CD4-positive, alpha-beta T cell (primary cell): ENCODE measurements around the gene SAMD8. TPM values are rescaled to one million over a fixed set of nuclear protein-coding genes. Genes with fewer than 3 reads are reported as not detected.

ENCODE experiments used
- ATAC-seq: fragments of 200-7000 bp; cut with Tn5 transposase; one replicate; pipeline ENCODE4 v1.10.0; 2022; ENCODE audit warnings: mild to moderate bottlenecking; ENCODE audit not compliant: poor library complexity
- CTCF ChIA-PET: fragments of 350-600 bp; sonication (Branson Sonifier 250); formaldehyde crosslinking; loops from one replicate; lab custom pipeline; 2021; ENCODE audit warnings: antibody characterized with exemption, inconsistent platforms; lab: Charles Lee
- POLR2A ChIA-PET: fragments of 350-600 bp; sonication (Branson Sonifier 250); formaldehyde crosslinking; loops from one replicate; lab custom pipeline; 2021; ENCODE audit warnings: antibody characterized with exemption, inconsistent platforms; lab: Charles Lee
- DNase-seq, 14 experiments: peaks; one replicate each; pipeline ENCODE4 v3.0.0-alpha.2; 2013 to 2020; ENCODE audit warnings: mixed read lengths in 2 of 14
- H3K27ac ChIP-seq, 2 donors: one replicate each; pipeline versions ENCODE4 v1.5.1 to v1.7.0; 2013; ENCODE audit warnings: low read length in 2 of 2, low read depth in 1 of 2, mild to moderate bottlenecking in 1 of 2
- H3K27me3 ChIP-seq, 2 experiments: 1 replicate in 1 of 2; 2 replicates in 1 of 2; pipeline versions ENCODE4 v1.6.1 to v1.7.0; 2013; ENCODE audit warnings: low read length in 2 of 2, control low read depth in 1 of 2, mild to moderate bottlenecking in 1 of 2, moderate library complexity in 1 of 2; ENCODE audit not compliant: insufficient read depth in 2 of 2, control insufficient read depth in 1 of 2
- H3K36me3 ChIP-seq: one replicate; pipeline ENCODE4 v1.6.1; 2013; ENCODE audit warnings: low read length, control low read depth; ENCODE audit not compliant: insufficient read depth
- H3K4me1 ChIP-seq: one replicate; pipeline ENCODE4 v1.6.1; 2013; ENCODE audit warnings: low read length, control low read depth; ENCODE audit not compliant: insufficient read depth
- H3K4me3 ChIP-seq: one replicate; pipeline ENCODE4 v1.5.1; 2013; ENCODE audit warnings: mild to moderate bottlenecking, low read length, moderate library complexity
- H3K9me3 ChIP-seq, 2 experiments: 1 replicate in 1 of 2; 2 replicates in 1 of 2; pipeline versions ENCODE4 v1.6.1 to v1.7.0; 2013; ENCODE audit warnings: low read length in 2 of 2, mild to moderate bottlenecking in 2 of 2, control low read depth in 1 of 2, moderate library complexity in 1 of 2; ENCODE audit not compliant: control insufficient read depth in 1 of 2, insufficient read depth in 1 of 2
- H3K27ac Mint-ChIP-seq: one replicate; pipeline ENCODE4 v1.8.0; 2020; ENCODE audit warnings: mixed read lengths
- H3K27me3 Mint-ChIP-seq: one replicate; pipeline ENCODE4 v1.8.0; 2021; ENCODE audit warnings: mixed read lengths
- H3K36me3 Mint-ChIP-seq: one replicate; pipeline ENCODE4 v1.8.0; 2021; ENCODE audit warnings: low read depth, mixed read lengths
- H3K4me1 Mint-ChIP-seq: one replicate; pipeline ENCODE4 v1.8.0; 2021; ENCODE audit warnings: low read depth, mixed read lengths
- H3K4me3 Mint-ChIP-seq: one replicate; pipeline ENCODE4 v1.8.0; 2020; ENCODE audit warnings: mild to moderate bottlenecking, mixed read lengths
- H3K9me3 Mint-ChIP-seq: one replicate; pipeline ENCODE4 v1.8.0; 2020; ENCODE audit warnings: mixed read lengths
- intact Hi-C, 2 experiments: fragments of 100-400 bp; cut with DNase I in 1 of 2; cut with micrococcal nuclease in 1 of 2; formaldehyde crosslinking; loops; one replicate each; pipeline versions ENCODE4 v1.15.1 to v1.9.0; 2023 to 2025; cut with DNase I, micrococcal nuclease
- total RNA-seq, 174 experiments: library from RNA in 2 of 174; stranded (reverse) in 2 of 174; gene quantifications; one replicate each; pipeline ENCODE4 v1.2.3 and lab custom pipeline; 2021 to 2026
- TF ChIP-seq, protein P1 (sequence below): fragments of 200-600 bp; IDR thresholded peaks from one replicate; pipeline ENCODE4 v1.8.0; 2022; ENCODE audit warnings: antibody characterized with exemption, mild to moderate bottlenecking

Gene SAMD8
- total RNA-seq, 2 experiments from 2014 or later: 34.1 to 37.4 TPM

GRCh38 chr10:75094465-75094864 is 17.0 kb upstream of the SAMD8 start:
- Mint-ChIP-seq H3K9me3 (no peaks in the 10 kb centered on the region), H3K36me3 (no peaks in the 10 kb centered on the region), H3K27me3 (no peaks in the 10 kb centered on the region), H3K27ac (no peak overlapping the region), H3K4me3 (no peak overlapping the region), H3K4me1 (peaks cover 8% of the 10 kb centered on the region)
- intact Hi-C loops: loop anchor here (5.0 to 10.0 kb wide), 2 partner anchors 62 to 960 kb away; no protein-coding TSS in a partner anchor
- Histone ChIP-seq H3K27ac (no peak overlapping the region), H3K9me3 (no peaks in the 10 kb centered on the region), H3K36me3 (no peaks in the 10 kb centered on the region), H3K4me3 (no peak overlapping the region), H3K4me1 (peaks cover 8% of the 10 kb centered on the region), H3K27me3 (no peaks in the 10 kb centered on the region)
- CTCF ChIA-PET: no interaction called here
- TF ChIP-seq, protein P1, sequence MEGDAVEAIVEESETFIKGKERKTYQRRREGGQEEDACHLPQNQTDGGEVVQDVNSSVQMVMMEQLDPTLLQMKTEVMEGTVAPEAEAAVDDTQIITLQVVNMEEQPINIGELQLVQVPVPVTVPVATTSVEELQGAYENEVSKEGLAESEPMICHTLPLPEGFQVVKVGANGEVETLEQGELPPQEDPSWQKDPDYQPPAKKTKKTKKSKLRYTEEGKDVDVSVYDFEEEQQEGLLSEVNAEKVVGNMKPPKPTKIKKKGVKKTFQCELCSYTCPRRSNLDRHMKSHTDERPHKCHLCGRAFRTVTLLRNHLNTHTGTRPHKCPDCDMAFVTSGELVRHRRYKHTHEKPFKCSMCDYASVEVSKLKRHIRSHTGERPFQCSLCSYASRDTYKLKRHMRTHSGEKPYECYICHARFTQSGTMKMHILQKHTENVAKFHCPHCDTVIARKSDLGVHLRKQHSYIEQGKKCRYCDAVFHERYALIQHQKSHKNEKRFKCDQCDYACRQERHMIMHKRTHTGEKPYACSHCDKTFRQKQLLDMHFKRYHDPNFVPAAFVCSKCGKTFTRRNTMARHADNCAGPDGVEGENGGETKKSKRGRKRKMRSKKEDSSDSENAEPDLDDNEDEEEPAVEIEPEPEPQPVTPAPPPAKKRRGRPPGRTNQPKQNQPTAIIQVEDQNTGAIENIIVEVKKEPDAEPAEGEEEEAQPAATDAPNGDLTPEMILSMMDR: no peak
- POLR2A ChIA-PET: no interaction called here
- DNase-seq (no peak), ATAC-seq (no peak)

DNA sequence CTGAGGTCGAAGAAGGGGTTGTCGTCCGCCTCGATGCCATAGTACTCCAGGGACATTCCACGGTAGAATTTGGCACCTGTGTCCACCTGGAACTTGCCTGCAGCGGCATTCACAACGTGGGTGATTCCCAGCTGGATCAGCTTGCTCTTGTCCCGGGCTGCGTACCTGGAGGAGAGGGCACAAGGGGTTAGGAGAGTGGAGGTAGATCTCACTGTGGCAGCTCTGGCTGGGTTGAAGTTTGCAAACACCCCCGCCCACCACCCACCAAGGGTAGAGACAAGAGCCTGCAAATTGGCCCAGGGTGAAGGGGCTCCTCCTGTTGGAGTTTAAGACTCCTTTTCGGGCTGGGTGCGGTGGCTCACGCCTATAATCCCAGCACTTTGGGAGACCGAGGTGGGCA is 15.8 kb upstream of the SAMD8 start:
- no peak for ATAC-seq
- H3K27ac Mint-ChIP-seq: no peak overlapping the region
- no peak for DNase-seq
- H3K27ac ChIP-seq: no peak overlapping the region
- intact Hi-C loops: loop anchor here in 1 of 2 experiments (10.0 kb wide), 1 partner anchor 961 kb away; no protein-coding TSS in a partner anchor
- H3K4me1 Mint-ChIP-seq: peaks cover 5% of the 10 kb centered on the region
- H3K27me3 Mint-ChIP-seq: no peaks in the 10 kb centered on the region
- no peaks in the 10 kb centered on the region for H3K27me3 ChIP-seq
- H3K4me3 ChIP-seq: no peak overlapping the region
- ChIA-PET CTCF (no interaction called here), POLR2A (no interaction called here)
- H3K36me3 Mint-ChIP-seq: no peaks in the 10 kb centered on the region
- TF ChIP-seq, protein P1: no peak
- no peak overlapping the region for H3K4me3 Mint-ChIP-seq
- no peaks in the 10 kb centered on the region for H3K36me3 ChIP-seq
- no peaks in the 10 kb centered on the region for H3K9me3 Mint-ChIP-seq
- no peaks in the 10 kb centered on the region for H3K9me3 ChIP-seq
- H3K4me1 ChIP-seq: peaks cover 8% of the 10 kb centered on the region

GRCh38 chr10:75096749-75097148 is 14.7 kb upstream of the SAMD8 start:
- TF ChIP-seq, protein P1: no peak
- H3K27me3 ChIP-seq: no peaks in the 10 kb centered on the region
- H3K36me3 ChIP-seq: no peaks in the 10 kb centered on the region
- H3K27ac Mint-ChIP-seq: no peak overlapping the region
- no peaks in the 10 kb centered on the region for H3K27me3 Mint-ChIP-seq
- H3K4me1 Mint-ChIP-seq: peaks cover 5% of the 10 kb centered on the region
- H3K4me3 ChIP-seq: no peak overlapping the region
- H3K36me3 Mint-ChIP-seq: no peaks in the 10 kb centered on the region
- peaks cover 8% of the 10 kb centered on the region for H3K4me1 ChIP-seq
- H3K27ac ChIP-seq: no peak overlapping the region
- H3K9me3 ChIP-seq: no peaks in the 10 kb centered on the region
- ChIA-PET POLR2A (no interaction called here), CTCF (no interaction called here)
- DNase-seq (no peak), ATAC-seq (no peak)
- intact Hi-C loops: loop anchor here in 1 of 2 experiments (10.0 kb wide), 1 partner anchor 962 kb away; no protein-coding TSS in a partner anchor
- H3K9me3 Mint-ChIP-seq: no peaks in the 10 kb centered on the region
- H3K4me3 Mint-ChIP-seq: no peak overlapping the region
